ENCODE results near the gene PHF5A. TPM values are rescaled to one million over a fixed set of nuclear protein-coding genes. Genes with fewer than 3 reads are reported as not detected.

PHF5A gene
- total RNA-seq, 1 donor from 2014 or later, result 36.1 TPM

DNA sequence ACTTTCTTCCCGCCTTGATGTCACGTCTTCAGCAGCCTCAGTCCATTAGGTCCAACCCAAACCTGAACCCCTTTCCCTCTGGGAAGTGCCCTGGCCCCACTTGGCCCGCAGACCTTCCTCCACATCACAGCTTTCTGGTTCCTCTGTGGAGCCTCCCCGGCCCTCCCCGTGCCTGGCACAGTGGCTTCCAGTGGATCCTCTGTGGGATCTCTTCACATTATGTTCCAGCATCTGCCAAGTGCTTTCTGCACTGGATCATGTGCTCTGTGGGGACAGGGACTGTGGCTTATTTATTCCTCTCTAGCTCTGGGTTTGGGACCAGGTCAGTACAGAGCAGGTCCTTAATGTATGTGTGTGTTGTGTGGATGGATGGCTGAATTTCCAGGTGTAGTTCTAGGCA, 44.9 kb upstream of the PHF5A start:
- no peak for DNase-seq
- peaks cover 4% of the 10 kb centered on the region for H3K27me3 Mint-ChIP-seq (ENCODE audit: unreplicated experiment)
- no peaks in the 10 kb centered on the region for H3K36me3 Mint-ChIP-seq (ENCODE audit: unreplicated experiment)
- peak overlapping the region; percentile 88 for H3K27ac Mint-ChIP-seq (ENCODE audit: unreplicated experiment)
- H3K4me1 Mint-ChIP-seq (ENCODE audit: low read depth, unreplicated experiment), result peaks cover 28% of the 10 kb centered on the region
- no peak for TF ChIP-seq CTCF (IDR thresholded peaks at IDR 0.05; ENCODE audit: partially characterized antibody, unreplicated experiment)
- H3K4me3 Mint-ChIP-seq (ENCODE audit: unreplicated experiment), result peak overlapping the region; percentile 73
- H3K9me3 Mint-ChIP-seq (ENCODE audit: unreplicated experiment), result peaks cover 4% of the 10 kb centered on the region

GRCh38 chr22:41512421-41513194, 44.1 kb upstream of the PHF5A start:
- Mint-ChIP-seq H3K9me3 (ENCODE audit: unreplicated experiment) (peaks cover 4% of the 10 kb centered on the region), H3K27ac (ENCODE audit: unreplicated experiment) (peak overlapping the region; percentile 88), H3K4me1 (ENCODE audit: low read depth, unreplicated experiment) (peaks cover 30% of the 10 kb centered on the region), H3K4me3 (ENCODE audit: unreplicated experiment) (peak overlapping the region; percentile 73), H3K36me3 (ENCODE audit: unreplicated experiment) (no peaks in the 10 kb centered on the region), H3K27me3 (ENCODE audit: unreplicated experiment) (peaks cover 4% of the 10 kb centered on the region)
- DNase-seq, result peak; percentile 53
- no peak for TF ChIP-seq CTCF (IDR thresholded peaks at IDR 0.05; ENCODE audit: partially characterized antibody, unreplicated experiment)

DNA sequence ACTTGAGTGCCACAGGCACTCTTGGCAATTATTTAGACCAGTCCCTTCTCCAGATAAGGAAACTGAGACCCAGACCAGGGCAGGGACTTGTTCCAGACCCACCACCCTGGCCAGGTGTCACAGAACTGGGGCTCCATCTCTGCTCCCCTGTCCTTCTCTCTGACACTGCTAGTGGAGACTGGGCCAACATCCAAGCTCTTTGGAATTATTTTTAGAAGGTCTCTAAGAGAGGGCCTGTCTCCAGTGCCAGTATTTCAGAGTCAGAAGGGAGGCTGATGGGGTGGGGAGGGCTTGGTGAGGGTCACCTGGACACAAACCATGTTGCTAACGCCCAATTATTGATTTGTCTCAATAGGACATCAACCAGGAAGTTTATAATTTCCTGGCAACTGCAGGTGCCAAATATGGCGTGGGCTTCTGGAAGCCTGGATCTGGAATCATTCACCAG, 43.1 kb upstream of the PHF5A start:
- peaks cover 4% of the 10 kb centered on the region for H3K27me3 Mint-ChIP-seq (ENCODE audit: unreplicated experiment)
- no peak for TF ChIP-seq CTCF (IDR thresholded peaks at IDR 0.05; ENCODE audit: partially characterized antibody, unreplicated experiment)
- DNase-seq, result no peak
- peaks cover 37% of the 10 kb centered on the region for H3K4me1 Mint-ChIP-seq (ENCODE audit: low read depth, unreplicated experiment)
- H3K9me3 Mint-ChIP-seq (ENCODE audit: unreplicated experiment), result peaks cover 4% of the 10 kb centered on the region
- no peak overlapping the region for H3K27ac Mint-ChIP-seq (ENCODE audit: unreplicated experiment)
- no peak overlapping the region for H3K4me3 Mint-ChIP-seq (ENCODE audit: unreplicated experiment)
- H3K36me3 Mint-ChIP-seq (ENCODE audit: unreplicated experiment), result no peaks in the 10 kb centered on the region

GRCh38 chr22:41508770-41509170, 40.3 kb upstream of the PHF5A start:
- Mint-ChIP-seq H3K4me3 (ENCODE audit: unreplicated experiment) (no peak overlapping the region), H3K9me3 (ENCODE audit: unreplicated experiment) (peaks cover 4% of the 10 kb centered on the region), H3K27me3 (ENCODE audit: unreplicated experiment) (peaks cover 6% of the 10 kb centered on the region), H3K27ac (ENCODE audit: unreplicated experiment) (no peak overlapping the region), H3K4me1 (ENCODE audit: low read depth, unreplicated experiment) (peaks cover 50% of the 10 kb centered on the region), H3K36me3 (ENCODE audit: unreplicated experiment) (no peaks in the 10 kb centered on the region)
- peak; percentile 33 for TF ChIP-seq CTCF (IDR thresholded peaks at IDR 0.05; ENCODE audit: partially characterized antibody, unreplicated experiment)
- DNase-seq, result peak; percentile 77

GRCh38 chr22:41507330-41508063, 39.0 kb upstream of the PHF5A start:
- H3K27me3 Mint-ChIP-seq (ENCODE audit: unreplicated experiment), result peaks cover 5% of the 10 kb centered on the region
- peak overlapping the region; percentile 65 for H3K27ac Mint-ChIP-seq (ENCODE audit: unreplicated experiment)
- H3K36me3 Mint-ChIP-seq (ENCODE audit: unreplicated experiment), result no peaks in the 10 kb centered on the region
- peak overlapping the region; percentile 6 for H3K4me3 Mint-ChIP-seq (ENCODE audit: unreplicated experiment)
- peaks cover 39% of the 10 kb centered on the region for H3K4me1 Mint-ChIP-seq (ENCODE audit: low read depth, unreplicated experiment)
- H3K9me3 Mint-ChIP-seq (ENCODE audit: unreplicated experiment), result peaks cover 4% of the 10 kb centered on the region
- no peak for DNase-seq
- TF ChIP-seq CTCF (IDR thresholded peaks at IDR 0.05; ENCODE audit: partially characterized antibody, unreplicated experiment), result no peak
